ENCODE data around the gene TM2D3.

TM2D3 gene

GRCh38 chr15:101623367-101624304 is 28.5 kb downstream of the TM2D3 start (continued):
- TF ChIP-seq PATZ1 (CRISPR knock-in tag; IDR thresholded peaks at IDR 0.05; ENCODE audit: borderline replicate concordance) (no peak), ZNF70 (CRISPR knock-in tag; IDR thresholded peaks at IDR 0.05) (no peak)

- ATAC-seq: no peak
- no peak for TF ChIP-seq PATZ1 (CRISPR knock-in tag; IDR thresholded peaks at IDR 0.05; ENCODE audit: borderline replicate concordance)
- TF ChIP-seq BACH2 (CRISPR knock-in tag; IDR thresholded peaks at IDR 0.05; ENCODE audit: borderline replicate concordance): no peak
- no peak for TF ChIP-seq TCF4 (CRISPR knock-in tag; IDR thresholded peaks at IDR 0.05; ENCODE audit: borderline replicate concordance)
- no peak for TF ChIP-seq CSRNP3 (CRISPR knock-in tag; IDR thresholded peaks at IDR 0.05)
- TF ChIP-seq CSDC2 (CRISPR knock-in tag; IDR thresholded peaks at IDR 0.05): no peak
- TF ChIP-seq TOX (CRISPR knock-in tag; IDR thresholded peaks at IDR 0.05; ENCODE audit: borderline replicate concordance): no peak
These were observed 30.2 kb downstream of the TM2D3 start for GRCh38 chr15:101621961-101622360.

- TF ChIP-seq GLIS3 (CRISPR knock-in tag; IDR thresholded peaks at IDR 0.05) (no peak), PPARA (CRISPR knock-in tag; IDR thresholded peaks at IDR 0.05; ENCODE audit: borderline replicate concordance) (no peak), ISL1 (CRISPR knock-in tag; IDR thresholded peaks at IDR 0.05) (no peak), ZNF70 (CRISPR knock-in tag; IDR thresholded peaks at IDR 0.05) (no peak), ARNTL (CRISPR knock-in tag; IDR thresholded peaks at IDR 0.05; ENCODE audit: borderline replicate concordance, low read depth) (no peak), ZFP3 (CRISPR knock-in tag; IDR thresholded peaks at IDR 0.05) (no peak), RARB (CRISPR knock-in tag; IDR thresholded peaks at IDR 0.05) (no peak), POU6F1 (CRISPR knock-in tag; IDR thresholded peaks at IDR 0.05; ENCODE audit: borderline replicate concordance, low read depth) (no peak), TOX (CRISPR knock-in tag; IDR thresholded peaks at IDR 0.05; ENCODE audit: borderline replicate concordance) (no peak), ZNF8 (CRISPR knock-in tag; IDR thresholded peaks at IDR 0.05) (no peak), CREB5 (CRISPR knock-in tag; IDR thresholded peaks at IDR 0.05; ENCODE audit: low read depth) (no peak)
- ATAC-seq: no peak
These were observed 31.5 kb downstream of the TM2D3 start for GRCh38 chr15:101620671-101621070.

- ATAC-seq: no peak
- no peak for TF ChIP-seq ZC3H10 (CRISPR knock-in tag; IDR thresholded peaks at IDR 0.05)
These were observed 32.6 kb downstream of the TM2D3 start for GRCh38 chr15:101619615-101619865.
